Eye (tissue), 1 donor: ENCODE measurements around the gene SLX4IP.

ENCODE experiments used
- DNase-seq: peaks from one replicate; pipeline ENCODE4 v3.0.0-alpha.2; 2015

Gene SLX4IP

DNA sequence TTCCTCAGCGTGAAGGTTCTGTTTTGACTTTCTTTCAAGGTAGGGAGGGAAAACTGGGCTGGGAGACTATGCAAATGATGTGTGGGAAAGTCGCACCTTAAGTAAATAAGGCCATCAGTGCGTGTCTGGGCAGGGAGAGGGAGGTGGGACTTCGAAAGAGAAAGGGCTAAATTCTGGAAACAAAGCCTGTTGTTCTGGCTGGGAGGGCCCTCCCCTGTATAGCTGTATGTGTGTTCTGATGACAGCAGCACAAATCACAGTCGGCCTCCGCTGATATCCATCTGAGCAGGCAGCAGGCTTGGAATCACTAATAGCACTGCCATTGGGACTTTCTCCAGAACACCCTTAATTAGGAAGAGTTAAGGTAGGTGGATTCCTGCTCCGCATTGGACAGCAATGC is 219.5 kb downstream of the SLX4IP start:
- no peak for DNase-seq

DNA sequence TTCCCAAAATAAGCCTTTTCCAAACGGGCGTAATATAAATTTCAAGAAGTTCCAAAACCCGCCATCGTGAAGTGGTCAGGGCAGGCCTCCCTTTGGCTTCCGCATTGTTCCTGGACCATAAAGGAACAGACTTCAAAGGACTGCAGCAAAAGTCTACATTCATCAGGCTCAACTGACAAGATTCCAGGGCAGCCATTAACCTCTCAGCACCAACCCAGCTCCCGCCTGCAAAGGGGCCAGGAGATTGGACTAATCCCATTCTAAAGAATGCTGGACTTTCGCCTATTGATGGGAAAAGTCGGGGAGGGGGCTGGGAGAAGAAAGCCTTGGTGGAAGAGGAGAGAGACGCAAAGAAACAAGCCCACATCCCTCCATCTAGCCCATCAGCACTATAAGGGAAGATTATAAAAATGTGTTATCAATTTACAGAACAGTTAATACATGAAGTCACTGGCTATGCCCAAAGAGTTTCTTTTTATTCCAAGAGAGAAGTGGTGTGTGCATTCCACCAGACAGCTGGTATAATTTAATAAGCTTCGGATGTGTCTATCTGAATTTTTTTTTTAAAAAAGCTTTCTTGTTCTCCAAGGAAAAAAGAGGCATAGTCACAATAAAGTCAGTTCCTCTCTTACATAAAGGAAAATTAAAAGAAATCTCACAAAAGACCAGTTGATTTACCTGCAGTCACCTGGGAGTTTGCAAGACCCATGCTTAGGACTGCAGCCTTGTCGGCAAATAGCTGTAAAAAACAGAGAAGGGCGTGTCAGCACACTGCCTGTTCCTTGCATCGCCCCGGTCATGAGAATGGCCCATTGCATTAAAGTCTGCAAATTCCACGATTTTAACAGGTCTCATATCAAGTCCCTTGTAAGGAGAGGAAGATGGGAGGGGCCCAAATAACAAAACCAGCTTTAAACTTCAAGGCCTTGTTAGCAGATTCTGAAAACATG is 220.9 kb downstream of the SLX4IP start:
- peak; percentile 77 for DNase-seq

DNA sequence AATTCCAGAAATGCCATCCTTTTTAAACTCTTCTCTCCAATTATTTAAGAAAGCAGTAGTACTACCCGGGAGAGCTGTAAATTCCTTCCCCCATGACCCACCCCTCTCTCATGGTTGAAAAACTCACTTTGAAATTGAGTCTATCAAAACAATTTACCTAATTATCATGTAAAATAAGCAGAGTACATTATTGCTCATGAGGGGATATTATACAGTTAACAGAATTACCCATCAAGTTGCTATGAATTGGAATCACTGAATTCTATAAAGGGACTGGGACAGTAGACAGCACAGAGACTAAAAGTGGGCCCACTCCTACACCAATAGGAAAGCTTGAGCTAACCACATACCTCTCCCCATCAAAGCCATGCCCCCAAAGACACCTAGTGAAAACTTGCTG is 222.3 kb downstream of the SLX4IP start:
- DNase-seq = no peak

DNA sequence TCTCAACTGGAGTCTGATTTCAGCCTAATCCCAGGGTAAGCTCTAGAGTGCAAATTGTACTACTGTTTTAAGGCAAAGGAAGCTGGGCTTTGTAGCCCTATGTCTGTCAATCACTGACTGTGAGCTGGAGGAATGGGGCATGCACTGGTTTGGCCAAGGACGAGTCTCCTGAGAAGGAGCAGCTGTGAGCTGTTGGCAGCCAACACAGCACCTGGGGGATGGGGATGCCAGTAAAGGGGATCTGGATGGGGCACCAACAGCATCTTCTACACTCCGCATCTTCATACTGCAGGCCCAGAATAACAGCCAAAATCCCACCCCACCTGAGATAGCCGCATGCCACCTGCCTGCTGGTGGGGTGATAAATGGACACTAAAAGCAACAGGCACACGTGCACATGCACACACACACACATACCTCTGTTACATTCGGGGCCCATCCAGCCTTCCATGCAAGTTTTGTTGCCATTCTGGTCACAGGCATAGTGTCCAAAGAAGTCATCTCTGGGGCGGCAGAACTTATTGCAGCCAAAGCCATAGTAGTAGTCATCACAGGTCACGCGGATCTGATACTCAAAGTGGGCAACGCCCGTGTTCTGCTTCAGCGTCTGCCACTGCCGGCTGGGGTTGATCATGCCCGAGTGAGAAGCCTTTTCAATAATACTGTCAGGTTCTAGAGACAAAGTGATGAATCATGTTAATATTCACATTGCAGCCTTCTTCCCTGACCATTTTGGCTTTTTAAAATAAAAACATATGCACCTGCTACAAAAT is 223.1 kb downstream of the SLX4IP start:
- DNase-seq = no peak

DNA sequence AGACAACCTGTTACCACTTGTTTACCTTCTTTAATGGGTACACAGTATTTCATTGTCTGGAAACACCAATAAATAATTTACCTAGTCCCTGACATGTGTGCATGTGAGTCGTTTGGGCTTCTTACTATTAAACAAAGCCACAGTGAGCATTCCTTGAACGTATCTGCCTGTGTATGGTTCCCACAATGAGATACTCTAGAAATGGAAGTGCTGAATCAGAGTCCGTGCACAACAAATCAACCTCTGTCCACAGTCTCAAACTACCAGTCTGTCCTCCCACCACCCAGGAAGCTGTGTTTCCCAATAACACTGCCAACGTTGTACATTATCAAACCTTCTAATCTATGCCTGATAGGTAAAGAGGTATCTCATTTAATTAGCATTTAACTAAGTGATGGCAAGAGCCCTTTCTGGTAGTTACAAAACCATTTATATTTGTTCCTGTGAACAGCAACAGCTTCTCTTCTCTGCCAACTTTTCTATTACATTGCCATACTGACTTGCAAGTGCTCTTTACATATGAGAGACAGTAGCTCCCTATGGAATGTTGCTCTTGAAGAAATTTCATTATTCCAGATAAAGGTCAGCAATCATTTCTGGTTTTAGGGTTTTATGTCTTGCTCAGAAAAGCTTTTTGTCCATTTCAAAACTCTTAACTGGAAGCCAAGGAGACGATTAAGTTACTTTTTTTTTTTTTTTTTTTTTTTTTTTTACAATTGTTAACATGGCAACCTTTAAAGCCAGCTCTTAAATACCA is 223.9 kb downstream of the SLX4IP start:
- DNase-seq = no peak

DNA sequence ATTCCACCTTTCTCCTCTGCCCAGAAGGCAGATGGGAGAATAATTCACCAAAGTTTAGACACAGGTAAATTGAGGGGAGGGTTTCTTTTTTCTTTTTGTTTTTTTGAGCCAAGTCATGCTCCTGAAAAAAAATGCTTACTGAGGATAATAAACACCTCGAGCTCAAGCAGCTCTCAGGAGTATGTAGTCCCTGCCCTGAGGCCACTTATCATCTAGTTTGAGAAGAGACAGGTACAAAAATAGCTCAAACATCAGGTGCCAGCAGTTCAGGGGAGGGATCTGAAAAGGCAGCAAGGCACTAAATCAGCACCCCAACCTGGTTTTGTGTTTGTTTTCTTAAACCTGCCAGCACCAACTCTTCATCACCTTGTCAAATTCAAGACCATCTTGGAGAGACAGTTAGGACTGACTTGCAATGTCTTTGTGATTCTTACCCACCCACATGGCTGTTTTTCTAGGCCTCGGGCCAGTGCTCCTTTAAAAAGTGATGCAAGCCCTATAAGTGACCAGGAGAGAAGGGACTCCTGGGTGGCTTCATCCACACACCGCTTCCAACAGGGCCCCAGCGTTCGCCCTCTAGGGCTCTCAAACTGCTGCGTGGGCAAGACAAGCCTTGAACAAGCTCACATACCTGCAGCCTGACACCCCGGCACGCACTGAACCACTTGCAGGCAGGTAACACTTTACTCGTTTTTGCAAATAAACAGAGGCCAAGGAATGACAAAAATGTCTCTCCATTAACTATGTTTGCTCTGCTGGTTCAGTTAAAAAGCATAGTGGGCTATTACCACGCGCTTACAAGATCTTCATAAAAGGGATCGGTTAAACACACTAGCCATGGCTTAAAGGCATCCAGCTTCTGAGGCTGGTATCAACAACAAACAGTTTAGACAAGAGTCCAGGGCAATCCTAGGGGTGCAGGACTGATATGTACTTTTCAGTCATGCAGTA is 224.8 kb downstream of the SLX4IP start:
- DNase-seq = no peak

DNA sequence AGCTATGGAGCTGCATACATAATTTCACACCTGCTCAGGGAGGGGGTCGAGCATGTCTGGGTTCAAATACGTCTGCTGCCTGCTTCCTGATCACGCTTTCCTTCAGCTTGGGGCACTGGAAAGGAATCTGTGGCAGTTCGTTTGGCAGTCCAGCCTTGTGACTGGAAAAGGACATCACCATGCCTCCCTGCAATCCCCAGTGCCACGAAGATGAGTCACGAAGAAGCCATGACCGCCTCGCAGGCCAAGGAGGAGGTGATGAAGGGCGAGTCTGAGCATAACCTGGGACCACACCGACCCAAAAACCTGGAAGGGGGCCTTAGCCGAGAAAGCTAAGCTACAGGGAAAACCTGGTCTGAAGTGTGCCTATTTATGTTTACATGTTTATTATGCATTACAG is 225.6 kb downstream of the SLX4IP start:
- no peak for DNase-seq

DNA sequence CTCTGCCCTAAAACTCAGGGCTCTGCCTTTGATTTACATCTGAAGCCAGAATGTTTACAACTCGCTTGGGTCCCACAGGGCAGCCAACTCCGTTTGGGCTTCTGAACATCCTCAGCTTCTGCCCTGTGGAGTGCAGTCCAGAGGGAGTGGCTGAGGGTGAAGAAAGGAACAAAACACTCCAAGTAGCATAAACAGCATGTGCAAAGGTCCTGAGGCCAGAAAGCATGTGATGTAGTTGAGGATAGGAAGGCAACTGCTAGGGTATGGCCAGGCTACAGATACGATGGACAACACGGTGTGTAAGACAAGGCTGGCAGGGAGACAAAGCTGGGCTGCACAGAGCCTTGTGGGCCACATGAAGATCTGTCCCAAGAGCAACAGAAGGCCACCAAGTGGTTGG is 226.2 kb downstream of the SLX4IP start:
- no peak for DNase-seq

DNA sequence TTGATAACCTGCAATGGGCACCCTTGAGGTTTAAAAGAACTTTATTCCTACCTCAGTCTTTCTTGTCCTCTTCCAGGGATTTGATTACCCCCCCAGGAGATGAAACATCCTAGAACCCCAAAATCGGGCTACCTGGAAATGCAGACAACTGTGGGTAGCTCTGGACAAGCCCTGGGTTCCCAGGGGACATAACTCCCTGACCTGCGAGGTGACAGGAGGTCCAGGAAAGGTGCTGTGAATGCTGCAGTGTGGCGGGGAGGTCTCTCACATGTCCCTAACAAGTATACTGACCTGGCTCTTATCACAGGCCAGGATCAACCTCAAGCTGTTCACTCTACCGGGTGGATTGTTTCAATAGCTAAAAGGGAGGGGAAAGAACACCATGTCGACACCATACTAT is 227.0 kb downstream of the SLX4IP start:
- no peak for DNase-seq

DNA sequence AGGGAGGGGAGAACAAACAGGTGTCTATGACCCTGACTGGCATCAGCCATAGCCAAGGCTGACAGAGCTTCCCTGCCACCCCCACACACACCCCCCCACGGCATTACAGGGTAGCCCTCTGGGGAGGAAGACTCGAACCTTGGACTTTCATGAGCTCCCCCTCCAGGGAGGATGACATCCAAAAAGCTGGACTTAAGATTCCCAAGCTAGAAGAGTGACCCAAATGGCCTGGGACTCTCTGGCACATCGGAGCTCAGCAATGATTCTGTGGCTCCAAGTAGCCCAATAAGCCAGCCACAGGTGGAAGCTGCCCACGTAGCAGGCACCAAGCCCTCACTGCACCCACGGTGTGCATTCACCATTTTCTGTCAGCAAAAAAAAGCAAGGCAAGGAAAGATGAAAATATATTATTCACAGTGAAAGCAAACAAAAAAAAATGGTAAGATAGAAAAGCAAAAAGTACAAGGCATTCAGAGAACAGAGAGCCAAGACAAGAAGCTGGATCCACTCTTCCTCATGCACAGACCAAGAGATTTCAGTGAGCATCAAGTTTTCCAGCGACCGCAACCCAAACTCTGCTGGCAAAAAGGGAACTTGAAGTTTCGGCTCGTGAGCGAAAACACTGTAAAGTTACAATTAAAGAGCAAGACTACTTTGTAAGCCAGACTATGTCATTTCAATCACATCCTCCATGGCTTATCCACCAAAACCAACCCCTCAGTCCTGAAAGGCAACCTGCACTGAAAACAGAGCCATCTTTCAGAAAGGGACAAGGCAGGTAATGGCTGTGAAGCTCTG is 227.8 kb downstream of the SLX4IP start:
- no peak for DNase-seq

DNA sequence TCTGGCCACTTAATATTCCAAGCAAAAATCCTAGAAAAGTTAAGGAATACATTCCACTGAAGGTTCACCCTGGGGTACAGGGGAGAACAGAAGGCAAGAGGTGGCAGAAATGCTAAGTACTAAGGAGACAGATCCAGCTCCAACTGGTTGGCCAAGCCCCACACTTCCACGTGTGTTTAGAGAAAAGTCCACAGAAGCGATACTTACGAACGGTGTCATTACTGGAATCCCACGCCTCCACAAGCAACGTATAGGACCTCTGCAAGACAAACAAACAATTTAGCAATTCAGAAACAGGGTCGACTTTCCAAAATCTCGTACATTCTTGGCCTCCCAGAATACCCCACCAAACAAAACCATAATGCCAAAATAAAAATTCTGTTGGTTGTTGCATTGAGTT is 228.7 kb downstream of the SLX4IP start:
- DNase-seq = no peak

DNA sequence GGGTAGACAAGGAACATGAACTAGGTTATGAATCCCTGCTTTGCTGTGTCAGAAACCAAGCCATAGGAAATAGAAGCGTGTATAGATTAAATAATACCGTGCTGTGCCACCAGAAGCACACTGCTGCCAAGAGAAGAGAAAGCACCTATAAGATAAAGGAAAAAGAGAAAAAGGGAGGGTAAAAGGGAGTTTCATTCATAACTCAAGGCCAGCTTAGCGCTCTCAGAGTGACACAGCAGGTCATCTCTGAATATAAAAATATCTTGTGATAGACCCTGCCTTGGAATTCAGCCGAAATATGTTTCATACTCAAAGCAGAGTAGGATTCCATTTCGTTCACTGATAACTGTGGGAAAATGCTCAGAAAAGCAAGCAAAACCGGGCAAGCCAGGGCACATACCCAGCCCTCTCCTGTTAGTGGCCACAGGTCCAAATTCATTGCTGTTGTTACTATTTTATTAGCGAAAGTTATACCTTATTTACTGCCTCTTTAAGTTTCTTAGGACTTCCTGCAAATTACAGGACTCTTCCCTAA is 230.0 kb downstream of the SLX4IP start:
- no peak for DNase-seq

DNA sequence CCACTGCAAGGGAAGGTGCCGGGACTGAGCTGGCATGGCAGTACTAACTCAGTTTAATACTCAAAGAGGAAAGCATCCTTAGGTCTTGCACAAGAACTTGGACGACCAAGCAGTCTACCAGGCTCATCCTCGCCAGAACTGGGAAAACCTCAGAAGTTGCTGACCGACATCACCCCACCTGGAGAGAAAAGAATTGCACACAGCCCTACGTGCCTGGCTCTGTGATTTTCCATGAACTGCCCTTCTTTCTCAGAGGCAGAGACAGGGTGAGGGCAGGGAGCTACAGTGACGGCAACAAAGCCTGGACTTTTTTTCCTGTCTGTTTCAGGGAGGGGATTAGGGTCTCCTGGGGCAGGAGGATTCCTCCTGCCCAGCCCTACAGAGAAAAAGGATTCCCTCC is 230.7 kb downstream of the SLX4IP start:
- no peak for DNase-seq

DNA sequence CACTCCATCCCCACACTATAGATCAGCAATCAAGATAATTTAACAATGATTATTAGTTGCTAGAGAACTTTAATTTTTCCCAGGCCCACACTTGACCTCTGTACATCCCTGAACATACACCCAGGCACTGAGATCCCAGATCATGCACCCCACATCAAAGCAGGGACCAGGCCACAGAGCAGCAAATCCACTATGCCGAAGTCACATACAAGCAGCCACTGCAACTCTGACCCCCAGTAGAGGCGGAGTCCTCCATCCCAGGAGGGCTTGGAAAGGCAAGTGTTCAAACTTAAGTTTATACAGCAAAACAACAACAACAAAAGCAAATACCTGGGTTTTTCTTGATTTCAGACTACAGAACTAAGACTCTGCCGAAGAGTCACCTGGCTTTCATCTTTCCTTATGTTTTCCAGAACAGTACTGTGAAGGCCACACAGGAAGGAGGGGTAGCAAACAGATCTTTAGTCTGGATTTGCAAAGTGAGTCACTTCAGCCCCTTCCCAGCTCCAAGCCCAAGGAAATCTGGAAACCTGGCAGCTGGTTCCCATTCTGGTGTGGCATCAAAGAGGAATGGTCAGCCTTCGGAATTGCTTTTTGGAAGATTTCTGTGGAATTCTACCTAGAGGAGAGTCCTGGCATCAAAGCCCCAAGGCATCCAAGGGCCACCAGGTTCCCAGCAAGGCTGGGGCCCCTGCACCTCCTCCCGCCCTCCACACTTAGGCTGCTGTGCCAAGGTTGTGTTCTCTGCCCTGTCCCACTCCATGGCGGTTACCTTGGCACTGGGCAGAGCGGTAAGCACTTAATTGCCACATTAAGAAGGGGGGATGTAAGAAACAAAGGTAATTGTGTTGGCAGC is 231.3 kb downstream of the SLX4IP start:
- no peak for DNase-seq

DNA sequence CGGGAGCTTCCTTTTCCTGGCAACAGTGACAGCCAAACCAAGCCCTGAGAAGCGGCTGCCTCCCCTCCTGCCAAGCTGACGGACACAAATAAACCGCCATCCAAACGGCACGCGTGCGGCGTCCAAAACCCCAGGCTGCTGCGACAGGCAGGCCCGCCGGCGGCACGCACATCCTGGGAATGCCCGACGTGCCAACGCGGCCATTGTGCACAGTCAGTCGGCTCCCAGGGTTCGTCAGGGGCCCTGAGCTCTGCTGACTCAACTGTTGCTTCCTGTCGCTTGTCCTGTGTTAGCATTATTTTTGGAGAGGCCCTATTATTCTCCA is 231.9 kb downstream of the SLX4IP start:
- no peak for DNase-seq

DNA sequence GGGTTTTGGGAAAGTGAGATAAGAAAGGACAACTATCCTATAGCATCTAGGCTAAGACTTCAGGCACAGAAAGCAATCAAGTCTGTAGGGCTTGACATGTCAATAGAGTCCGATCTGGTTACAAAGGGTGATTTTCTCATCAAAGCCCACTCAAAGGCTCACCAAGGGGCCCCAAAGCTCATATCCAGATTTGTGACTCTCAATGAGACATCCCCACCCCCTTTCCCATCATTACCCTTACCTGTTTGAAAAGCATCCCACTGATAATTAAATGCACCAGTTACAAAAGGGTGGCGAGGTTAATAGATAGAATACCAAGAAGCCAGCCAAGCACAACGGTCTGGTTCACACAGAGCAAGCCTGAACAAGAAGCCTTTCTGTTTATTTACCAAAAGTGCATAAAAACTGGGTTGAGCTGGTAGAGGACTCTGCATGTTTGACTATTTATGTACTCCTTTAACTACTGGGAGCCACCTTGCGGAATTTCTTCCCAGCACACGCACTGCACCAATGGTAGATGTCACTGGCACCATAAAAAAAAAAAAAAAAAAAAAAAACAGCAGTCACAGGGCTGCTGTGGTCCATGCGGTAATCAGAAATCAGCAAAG is 232.6 kb downstream of the SLX4IP start:
- DNase-seq = no peak

DNA sequence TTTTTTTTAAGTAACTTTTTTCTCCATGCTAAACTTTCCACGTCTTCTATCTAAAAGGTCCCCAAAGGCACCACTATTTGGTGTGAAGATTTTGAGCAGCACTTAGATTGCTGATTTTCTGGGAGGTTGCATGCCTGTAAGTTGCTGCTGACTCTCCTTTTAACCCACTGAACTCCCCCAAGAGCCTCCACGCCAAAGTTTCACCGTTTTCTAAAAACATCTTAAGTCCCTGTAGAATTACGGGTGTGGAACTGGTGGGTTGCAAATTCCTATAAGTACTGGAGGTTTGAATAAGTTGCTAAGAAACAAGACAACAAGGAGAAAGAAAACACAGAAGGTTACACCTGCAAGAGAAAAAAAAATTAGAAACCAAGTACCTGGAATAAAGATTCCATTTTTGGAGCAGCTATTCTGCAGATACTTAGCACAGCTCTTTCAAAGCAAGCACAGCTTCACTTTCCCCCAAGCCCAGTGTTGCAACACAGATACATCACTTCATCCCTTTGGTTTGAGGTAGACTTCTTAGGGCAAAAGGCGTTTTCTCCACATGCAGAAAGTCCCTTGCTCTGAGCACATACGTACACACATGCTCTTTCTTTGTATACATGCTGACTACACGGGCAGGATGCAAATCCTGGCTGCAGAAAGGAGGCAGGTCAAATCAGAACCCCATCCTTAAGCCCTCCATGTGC is 233.7 kb downstream of the SLX4IP start:
- DNase-seq = no peak

DNA sequence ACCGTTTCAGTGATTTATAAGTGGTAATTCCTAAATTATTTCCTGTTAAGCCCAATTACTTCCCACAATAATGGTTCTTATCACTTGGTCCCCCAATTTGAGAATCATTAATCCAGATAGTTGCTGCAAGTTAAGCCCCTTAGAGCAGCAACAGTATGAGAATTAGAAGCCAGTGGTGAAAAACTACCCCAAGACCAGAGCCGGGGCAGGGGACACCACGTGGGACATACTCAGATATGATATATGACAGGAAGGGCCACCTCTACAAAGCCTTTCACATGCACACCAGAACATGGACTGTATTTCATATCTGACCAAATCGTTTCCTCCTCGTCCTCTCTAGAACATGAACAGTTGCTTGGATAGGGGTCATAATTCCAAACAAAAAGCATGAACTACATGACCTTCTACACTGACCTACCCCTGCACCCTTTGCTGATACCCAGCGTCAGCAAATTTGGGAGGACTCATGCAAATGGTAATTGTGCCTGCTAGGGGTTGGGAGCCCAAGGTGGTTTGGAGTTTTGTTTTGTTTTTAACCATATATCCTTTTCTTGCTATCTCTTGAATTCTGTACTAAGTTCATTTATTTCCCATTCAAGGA is 234.8 kb downstream of the SLX4IP start:
- no peak for DNase-seq
